GM19240 (cell line): Measurements from ENCODE around the gene GZMA.
A peak's percentile ranks its signal among the peaks of the same experiment; 100 is the strongest.

Source experiments
- DNase-seq: peaks from one replicate; pipeline ENCODE4 v3.0.0; 2011; ENCODE audit warnings: low spot score; ENCODE audit not compliant: insufficient read length

Gene GZMA

DNA sequence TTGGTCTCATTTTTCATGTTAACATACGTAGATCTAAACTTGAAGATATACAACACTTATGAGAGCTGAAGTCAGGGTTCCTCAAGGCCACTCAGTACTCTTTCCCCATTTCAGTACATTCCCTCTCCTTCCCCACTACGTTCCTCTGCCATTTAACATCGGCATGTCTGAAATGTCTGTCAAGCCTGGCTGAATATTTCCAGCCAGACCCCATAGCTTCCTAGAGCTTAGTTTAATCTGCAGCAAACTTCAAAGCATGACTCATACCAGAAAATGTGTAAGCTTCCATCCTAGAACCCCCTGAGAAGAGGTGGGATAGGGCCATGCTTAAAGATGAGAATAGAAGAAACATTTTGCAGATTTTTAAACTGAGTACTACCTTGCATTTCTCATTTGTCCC is 6.2 kb downstream of the GZMA start:
- no peak for DNase-seq

DNA sequence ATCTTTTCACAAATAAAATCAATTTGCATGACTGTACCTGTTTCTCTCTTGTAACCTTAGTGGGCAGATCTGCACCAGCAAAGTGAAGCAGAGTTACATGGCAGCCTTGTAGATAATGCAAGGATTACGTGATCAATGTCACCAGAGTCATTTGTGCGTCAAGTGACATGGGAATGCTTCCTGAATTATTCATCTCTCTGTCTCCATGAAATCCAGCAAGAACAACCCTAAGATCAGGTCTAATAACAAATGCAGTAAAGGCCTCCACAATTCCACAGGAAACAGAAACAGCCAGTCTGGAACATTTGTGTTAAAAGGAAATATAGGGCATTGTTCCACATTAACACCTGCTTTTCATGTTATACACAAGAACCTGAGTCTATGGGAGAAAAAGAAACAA is 7.8 kb downstream of the GZMA start:
- DNase-seq: no peak

DNA sequence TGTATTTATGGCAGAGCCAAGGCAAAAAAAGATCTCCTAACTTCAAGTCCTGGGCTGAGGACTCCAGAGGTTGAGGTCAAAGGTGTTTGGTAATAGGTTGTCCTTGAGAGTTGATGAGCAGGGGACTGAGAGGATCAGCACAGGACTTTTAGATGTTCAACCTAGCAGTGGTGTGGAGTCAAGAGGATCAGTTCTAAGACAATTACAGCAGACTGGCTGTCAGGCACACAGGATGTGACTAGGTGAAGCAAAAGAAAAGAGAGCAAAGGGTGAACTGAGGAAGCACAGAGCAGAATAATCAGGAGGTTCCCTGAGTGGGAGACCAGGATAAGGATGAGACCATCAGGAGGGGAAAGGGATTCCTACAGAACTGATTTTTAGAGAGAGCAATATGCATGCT is 10.9 kb downstream of the GZMA start:
- no peak for DNase-seq

DNA sequence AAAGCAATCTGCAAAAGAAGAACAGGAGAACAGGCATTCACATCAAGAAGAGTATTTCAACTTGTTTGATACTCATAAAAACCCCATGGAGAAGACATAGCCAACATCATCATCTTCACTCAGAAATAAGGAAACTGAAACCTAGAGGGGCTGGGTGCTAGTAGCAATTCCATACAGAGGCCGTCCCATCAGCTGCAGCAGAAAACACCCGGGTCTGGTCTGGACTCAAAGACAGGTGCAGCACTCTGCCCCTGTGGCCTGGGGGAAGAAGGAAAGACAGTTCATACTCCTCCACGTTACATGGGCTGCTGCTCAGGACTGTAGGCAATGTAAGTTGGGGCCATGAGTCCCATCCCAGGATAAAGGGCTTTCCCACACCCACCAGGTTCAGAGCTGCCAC is 11.6 kb downstream of the GZMA start:
- no peak for DNase-seq

DNA sequence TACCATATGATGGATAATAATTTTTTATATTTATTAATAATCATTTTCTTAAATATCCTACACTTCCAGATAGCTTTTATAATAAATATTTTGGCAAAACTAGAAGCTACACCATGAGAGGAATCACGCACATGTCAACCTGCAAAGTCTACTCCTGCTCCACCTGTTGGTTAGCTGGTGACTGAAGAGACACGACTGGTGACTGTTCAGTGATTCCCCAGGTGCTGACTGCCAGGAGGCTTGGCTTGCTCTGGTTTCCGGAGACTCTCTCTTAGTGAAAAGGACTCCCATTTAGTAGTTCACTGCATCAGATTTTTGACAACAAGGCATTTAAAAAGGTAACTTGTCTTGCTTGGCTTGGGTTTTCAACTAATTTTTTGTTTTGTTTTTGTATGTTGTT is 20.9 kb downstream of the GZMA start:
- no peak for DNase-seq

DNA sequence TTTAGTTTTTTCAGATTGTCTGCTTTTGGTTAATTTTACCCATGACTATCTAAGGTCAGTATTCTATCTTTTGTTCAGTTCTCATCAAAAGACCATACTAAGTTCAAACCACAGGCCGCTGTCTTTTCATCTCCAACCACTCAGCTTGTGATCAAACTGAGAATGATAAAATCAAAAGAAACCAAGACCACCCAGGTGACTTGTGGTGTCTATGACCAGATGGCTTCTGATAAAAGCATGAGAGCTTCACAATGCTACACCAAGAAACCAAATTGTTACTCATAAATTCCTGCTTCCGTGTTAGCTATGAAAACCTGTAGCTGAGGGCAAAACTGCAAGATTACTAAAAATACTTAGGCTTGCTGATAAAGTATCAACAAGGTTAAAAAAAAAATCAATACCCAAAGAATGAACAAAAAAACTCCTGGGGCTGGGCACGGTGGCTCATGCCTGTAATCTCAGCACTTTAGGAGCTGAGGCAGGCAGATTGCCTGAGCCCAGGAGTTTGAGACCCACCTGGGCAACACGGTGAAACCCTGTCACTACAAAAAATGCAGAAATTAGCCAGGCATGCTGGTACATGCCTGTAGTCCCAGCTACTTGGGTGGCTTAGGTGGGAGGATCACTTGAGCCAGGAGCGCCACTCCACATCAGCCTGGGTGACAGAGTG is 31.7 kb downstream of the GZMA start:
- no peak for DNase-seq

DNA sequence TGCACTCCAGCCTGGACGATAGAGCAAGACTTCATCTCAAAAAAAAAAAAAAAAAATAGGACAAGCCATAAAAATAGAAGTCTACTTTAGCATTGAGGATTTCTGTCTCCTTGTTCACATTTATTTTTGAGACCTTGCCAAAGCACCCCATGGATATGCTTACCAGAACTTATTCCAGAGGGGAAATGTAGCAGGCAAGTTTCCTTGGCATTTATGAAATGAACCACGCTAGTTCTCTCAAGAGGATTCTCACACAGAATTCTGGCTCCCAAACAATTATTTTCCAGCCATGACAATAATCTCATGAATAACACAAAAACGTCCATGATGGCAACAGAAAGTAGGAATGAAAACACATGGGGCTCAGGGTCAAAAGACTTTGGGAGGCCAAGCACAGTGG is 34.1 kb downstream of the GZMA start:
- no peak for DNase-seq

DNA sequence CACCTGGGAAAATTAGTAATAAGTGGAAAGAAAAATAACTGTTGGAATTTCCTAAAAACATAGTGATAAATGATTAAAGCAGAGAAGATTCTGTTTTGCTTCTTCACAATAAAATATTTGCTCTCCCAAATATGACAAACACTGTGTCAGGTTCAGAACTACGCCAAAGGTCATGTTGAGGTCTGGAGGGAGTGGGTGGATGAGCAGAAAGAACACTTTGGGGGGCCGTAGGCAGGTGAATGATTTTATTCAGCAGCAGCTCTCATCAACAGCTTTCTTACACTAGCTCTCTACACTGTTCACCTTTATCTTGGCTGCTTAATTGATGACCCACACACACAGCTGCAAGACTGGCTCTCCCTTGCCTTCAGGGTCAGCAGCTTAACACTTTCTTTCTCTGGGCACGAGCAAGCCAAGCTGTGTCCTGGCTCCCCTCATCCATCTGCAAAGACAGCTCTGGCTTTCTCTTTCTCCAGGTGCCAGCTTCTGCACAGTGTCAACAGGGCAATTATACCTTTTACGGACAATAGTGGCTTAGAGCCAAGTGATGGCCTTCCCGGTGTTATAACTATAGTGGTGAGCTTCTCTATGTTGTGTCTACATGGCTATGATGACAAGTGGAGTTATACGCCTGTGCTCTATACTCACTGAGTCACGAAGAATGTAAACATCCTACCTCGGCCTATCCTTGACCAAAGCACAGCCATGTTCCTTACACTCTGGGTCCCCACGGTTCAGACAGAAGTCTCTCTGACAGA is 38.6 kb downstream of the GZMA start:
- no peak for DNase-seq

DNA sequence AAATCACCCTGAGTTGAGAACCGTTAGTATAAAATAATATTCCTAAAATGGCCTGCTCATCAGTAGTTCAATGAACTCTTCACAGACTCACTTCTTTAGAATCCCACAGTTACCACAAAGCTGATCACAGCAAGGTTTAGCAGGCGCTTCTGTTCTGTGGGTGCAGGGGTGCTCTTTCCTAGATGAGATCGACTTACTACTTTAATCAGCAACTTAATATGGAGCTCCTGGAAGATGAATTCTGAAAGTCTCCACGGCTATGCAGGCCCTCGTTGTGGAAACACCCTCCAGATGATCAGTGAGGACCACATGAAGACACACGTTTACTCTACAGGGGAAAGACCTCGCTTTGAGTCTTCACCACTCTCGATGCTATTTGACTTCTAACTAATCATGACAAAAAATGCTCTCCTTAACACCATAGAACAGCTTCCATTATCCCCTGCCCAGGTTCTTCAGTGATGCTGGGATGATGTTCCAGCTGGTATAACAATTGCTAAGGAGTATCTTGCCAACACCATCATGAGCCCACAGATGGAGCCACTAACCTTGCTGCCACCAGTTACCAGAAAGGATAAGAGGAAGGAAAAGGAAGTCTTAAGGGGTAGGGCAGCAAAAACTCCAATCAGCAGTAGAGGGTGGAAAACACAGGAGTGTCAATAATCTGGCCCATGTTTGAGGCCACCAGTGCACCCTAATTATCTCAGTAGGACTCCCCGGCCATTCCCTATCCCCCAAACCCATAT is 39.7 kb downstream of the GZMA start:
- no peak for DNase-seq

DNA sequence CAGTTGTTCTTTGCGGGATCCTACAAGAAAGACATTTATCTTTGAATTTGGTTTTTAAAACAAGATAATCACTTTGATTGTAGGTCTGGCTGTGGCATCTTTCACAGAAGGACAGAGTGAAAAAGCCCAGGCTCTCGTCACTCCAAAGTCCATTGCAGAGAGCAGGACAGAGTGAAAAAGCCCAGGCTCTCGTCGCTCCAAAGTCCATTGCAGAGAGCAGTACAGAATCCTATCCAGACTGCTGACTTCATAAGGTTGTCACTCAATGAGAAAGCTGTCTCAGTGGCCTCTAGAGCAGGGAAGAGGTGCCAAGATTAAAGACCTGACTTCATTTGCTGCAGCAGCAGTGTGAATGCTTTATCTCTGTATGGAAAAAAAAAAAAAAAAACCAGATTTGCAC is 41.2 kb downstream of the GZMA start:
- no peak for DNase-seq

DNA sequence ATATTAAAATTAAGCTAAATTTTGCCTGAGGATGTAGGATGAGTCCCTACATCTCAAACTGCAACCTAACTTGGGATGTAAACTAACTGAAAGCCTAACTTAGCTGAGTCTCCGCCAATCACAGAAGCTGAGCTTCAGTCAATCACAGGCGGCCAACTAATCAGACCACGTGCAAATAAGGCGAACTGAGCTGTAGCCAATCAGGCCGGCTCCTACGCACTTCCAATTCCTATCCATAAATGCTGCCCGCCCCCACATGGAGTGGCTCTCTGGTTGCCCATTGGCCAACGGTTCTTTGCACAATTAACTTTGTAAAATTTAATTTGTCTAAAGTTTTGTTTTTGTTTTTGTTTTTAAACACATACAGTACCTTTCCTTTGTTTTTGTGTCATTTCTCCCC is 43.6 kb downstream of the GZMA start:
- DNase-seq: no peak

DNA sequence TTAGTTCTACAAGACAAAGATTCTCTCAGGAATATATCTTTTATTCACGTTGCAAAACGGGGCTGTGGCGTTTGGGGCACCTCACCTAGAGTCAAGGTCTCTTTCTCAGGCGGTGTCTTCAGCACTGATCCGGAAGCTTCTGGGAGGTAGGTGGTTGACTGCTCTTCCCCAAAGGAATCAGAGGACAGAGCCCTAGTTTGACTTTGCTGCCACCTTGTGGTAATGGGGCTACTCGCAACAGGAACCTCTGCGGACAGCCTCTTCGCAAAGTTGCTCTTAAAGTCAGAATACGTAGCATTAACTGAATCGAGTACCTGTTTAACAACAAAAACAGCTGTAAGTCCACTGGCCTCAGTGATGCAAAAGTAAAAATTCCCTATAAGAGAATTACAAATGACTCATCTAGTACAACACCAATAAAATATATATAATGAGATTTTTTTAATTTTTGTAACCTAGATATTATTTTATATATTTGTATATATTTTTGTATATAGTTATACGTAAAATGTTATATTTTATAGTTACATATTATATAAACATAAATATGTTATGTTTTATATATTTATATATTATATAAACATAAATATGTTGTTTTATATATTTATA is 44.2 kb downstream of the GZMA start:
- DNase-seq: peak; percentile 35

DNA sequence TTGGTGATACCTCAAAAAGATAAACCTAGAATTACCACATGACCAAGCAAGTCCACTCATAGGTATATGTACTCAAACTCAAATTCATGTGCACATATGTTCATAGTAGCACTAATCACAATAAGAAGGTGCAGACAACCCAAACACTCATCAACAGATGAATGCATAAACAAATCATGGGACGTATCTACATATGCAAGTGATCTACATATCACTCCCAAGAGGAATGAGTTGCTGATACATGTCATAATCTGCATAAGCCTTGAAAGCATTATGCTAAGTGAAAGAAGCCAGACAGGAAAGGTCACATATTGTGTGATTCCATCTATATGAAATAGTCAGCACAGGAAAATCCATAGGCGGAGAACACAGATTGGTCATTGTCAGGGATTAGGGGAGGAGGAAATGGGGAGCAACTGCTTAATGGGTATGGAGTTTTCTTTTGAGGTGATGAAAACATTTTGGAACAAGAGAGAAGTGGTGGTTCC is 46.9 kb downstream of the GZMA start:
- DNase-seq: no peak

DNA sequence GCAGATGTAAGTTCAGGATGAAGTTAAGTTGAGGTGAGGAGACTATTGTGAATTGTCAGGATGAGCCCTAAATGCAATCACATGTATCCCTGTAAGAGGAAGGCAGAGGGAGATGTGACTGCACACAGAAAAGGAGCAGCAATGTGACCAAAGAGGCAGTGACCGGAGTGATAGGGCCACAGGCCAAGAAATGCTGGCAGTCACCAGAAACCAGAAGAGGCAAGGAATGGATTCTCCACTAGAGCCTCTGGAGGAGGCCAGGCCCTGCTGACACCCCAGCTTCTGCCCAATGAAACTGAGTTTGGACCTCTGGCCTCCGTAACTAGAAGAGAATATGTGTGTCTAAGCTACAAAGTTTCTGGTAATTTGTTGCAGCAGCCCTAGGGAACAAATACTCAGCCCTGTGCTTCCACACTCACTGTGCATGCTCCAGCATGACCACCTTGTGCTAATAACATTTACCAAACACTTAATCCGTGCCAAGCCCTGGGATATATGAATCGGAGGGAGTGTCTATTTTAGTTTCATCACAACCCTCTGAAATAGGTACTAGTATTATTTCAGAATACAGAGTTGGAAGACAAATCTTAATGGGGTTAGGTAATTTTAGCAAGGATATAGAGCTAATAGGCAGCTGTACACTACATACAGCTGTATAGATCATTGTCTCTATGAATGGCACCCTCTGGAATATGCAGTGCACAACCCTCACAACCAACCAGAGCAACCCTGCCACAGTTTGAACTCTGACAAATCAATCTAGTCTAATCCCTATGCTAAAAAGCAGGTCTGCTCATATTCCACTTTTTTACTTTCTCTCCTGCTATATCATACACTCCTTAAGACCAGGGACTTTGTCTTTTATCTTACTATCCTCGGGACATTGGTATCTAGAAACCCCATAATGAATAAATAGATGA is 49.7 kb downstream of the GZMA start:
- DNase-seq: no peak

DNA sequence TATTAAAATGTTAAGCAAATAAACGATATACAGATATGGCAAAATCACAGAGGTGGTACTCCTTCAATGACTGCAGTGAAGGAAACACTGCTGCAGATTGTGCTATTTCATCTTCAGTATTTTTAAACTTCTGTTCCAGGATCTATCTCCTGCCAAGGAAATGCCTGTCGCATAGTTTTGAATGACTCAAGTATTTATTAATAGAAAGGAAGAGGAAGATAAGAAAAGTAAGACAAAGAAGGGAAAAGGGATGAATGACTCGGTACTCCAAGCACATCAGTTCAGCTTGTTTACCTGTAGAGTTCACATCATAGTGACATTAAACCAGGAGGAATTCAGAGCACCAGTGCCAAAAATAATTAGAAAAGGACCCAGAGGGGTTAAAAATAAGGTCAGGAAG is 52.4 kb downstream of the GZMA start:
- no peak for DNase-seq
